ENCODE data around the gene CCN5.
"Not testable (repeated sequence)": the region's sequence is repeated elsewhere in the genome, so short reads cannot be mapped to it uniquely, and the experiment has no call there.

GRCh38 chr20:44763798-44764197, 48.6 kb downstream of the CCN5 start:
- not testable (repeated sequence) for TF ChIP-seq CTCF (IDR thresholded peaks at IDR 0.05; ENCODE audit: insufficient read depth, low read length); POLR2AphosphoS5 (IDR thresholded peaks at IDR 0.05; ENCODE audit: low read depth)

Measured in HL-60 (cell line).